ENCODE data around the gene NRP1.
"Not testable (repeated sequence)": the region's sequence is repeated elsewhere in the genome, so short reads cannot be mapped to it uniquely, and the experiment has no call there.

The NRP1 gene

DNA sequence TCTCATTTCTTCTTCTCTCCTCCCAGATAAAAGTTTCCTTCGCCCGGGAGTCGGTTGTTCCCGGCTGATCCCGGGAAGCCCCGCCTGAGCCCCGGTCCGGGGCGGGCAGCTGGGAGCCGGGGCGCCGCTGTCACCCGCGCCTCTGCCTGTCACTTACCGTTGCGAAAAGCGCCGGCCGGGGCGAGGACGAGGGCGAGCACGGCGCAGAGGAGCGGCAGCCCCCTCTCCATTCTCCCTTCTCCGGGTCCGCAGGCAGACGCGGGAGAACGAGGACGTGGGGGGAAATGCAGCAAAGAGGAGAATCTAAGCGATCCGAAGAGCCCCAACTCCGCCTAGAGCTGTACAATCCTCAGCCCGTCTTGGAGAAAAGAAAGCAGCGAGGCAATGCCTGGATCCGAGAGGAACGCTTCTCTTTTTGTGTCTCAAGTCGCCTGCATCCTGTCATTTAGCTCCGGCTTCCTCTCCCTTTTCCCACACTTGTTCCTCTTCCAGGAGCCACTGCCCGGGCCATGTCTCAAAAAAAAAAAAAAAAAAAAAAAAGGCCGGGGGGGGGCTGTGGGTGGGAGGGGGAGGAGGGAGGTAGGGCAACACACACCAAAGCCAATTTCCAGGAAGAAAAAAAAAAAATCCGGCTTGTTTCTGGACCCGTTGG lies at the start of gene NRP1:
TSS of gene NRP1 (minus strand) at position 515 of the 652 bp plus-strand sequence. CDS start at position 230, 285 bp downstream.
- Histone ChIP-seq H3K4me3 (ENCODE audit: low read depth in 1 of 2, low read length in 1 of 2) (peak within 1 kb of the TSS; percentile 15 to 32), H3K9me3 (no peaks in the 10 kb centered on the region), H3K27me3 (peaks cover 92% of the 10 kb centered on the region), H3K27ac (no peak within 1 kb of the TSS), H3K36me3 (no peaks in the 10 kb centered on the region), H3K4me1 (ENCODE audit: control insufficient read depth in 1 of 2, insufficient read depth in 1 of 2, low read depth in 1 of 2, low read length in 1 of 2) (peaks cover 11 to 28% of the 10 kb centered on the region in 2 experiments)
- TF ChIP-seq, protein P1, sequence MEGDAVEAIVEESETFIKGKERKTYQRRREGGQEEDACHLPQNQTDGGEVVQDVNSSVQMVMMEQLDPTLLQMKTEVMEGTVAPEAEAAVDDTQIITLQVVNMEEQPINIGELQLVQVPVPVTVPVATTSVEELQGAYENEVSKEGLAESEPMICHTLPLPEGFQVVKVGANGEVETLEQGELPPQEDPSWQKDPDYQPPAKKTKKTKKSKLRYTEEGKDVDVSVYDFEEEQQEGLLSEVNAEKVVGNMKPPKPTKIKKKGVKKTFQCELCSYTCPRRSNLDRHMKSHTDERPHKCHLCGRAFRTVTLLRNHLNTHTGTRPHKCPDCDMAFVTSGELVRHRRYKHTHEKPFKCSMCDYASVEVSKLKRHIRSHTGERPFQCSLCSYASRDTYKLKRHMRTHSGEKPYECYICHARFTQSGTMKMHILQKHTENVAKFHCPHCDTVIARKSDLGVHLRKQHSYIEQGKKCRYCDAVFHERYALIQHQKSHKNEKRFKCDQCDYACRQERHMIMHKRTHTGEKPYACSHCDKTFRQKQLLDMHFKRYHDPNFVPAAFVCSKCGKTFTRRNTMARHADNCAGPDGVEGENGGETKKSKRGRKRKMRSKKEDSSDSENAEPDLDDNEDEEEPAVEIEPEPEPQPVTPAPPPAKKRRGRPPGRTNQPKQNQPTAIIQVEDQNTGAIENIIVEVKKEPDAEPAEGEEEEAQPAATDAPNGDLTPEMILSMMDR (IDR thresholded peaks at IDR 0.05): no peak

DNA sequence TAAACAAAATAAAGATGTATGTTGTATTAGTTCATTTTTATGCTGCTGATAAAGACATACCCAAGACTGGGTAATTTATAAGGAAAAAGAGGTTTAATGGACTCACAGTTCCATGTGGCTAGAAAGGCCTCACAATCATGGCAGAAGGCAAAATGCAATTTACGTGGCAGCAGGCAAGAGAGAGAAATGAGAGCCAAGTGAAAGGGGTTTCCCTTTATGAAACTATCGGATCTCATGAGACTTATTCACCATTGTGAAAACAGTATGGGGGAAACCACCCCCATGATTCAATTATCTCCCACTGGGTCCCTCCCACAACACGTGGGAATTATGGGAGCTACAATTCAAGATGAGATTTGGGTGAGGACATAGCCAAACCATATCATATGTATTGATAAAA lies 49.7 kb upstream of the NRP1 start:
- H3K9me3 ChIP-seq; H3K4me1 ChIP-seq (ENCODE audit: control insufficient read depth in 1 of 2, insufficient read depth in 1 of 2, low read depth in 1 of 2, low read length in 1 of 2); H3K27ac ChIP-seq; H3K27me3 ChIP-seq; H3K4me3 ChIP-seq (ENCODE audit: low read depth in 1 of 2, low read length in 1 of 2); H3K36me3 ChIP-seq: not testable (repeated sequence)

DNA sequence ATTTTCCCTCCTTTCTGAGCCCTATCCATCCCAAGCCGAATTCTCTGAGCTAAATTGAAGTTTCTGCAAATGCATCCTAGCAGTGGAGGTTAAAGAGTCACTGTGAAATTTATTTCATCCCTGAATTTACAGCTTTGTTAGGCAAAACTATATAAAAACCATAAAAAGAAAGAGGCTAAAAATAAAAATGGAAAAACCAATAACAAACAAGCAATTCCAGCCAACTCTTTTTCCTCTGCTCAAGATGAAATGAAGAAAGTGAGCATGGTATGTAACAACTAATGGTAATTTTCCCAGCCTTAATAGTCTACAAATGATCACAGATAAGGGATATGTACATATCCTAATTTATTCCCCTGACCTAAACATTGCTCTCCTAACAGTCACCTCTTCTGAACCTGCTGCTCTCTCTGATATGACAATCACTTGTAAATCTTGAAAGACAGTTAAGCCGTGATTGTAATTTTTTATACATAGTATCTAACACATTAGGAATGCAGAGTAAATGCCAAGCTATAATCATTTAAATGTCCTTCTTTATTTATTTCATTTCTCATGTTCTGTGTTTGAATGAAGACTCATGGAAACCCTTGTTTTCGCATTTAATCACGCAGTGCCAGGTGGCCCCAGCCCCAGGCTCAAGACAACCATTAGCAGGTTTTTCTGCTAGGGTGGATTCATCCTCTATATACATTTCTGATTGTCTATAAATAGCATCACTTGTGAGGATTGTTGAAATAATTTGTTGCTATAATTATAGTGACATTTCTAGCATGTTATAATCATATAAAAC lies 48.6 kb upstream of the NRP1 start:
- Histone ChIP-seq H3K36me3 (no peaks in the 10 kb centered on the region), H3K27ac (no peak overlapping the region)
- TF ChIP-seq, protein P1 (IDR thresholded peaks at IDR 0.05): no peak

DNA sequence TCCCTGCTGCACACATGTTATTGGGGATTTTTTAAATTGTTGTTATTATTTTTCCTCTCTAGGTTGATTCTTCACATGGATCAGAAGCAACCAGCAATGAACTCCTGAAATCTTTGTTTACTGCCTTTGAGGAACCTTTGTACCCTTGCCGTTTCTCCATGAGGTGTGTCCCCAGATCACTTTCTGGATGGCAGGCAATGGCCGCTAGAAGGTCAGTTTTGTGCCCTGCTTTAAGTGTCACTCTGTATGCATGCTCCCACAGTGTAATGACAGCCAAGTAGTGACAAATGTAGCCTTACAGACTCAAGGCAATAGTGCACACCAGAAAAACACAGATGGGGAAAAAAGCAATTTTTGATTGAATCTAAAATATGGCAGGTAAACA lies 47.7 kb upstream of the NRP1 start:
- H3K27me3 ChIP-seq: no peaks in the 10 kb centered on the region
- H3K27ac ChIP-seq: no peak overlapping the region
- H3K9me3 ChIP-seq: no peaks in the 10 kb centered on the region
- no peak overlapping the region for H3K4me3 ChIP-seq (ENCODE audit: low read depth in 1 of 2, low read length in 1 of 2)
- no peaks in the 10 kb centered on the region for H3K4me1 ChIP-seq (ENCODE audit: control insufficient read depth in 1 of 2, insufficient read depth in 1 of 2, low read depth in 1 of 2, low read length in 1 of 2)
- TF ChIP-seq, protein P1 (IDR thresholded peaks at IDR 0.05): no peak
- H3K36me3 ChIP-seq: no peaks in the 10 kb centered on the region

More for the DNA sequence above, 48.6 kb upstream of the NRP1 start:
- H3K4me1 ChIP-seq (ENCODE audit: control insufficient read depth in 1 of 2, insufficient read depth in 1 of 2, low read depth in 1 of 2, low read length in 1 of 2): no peaks in the 10 kb centered on the region
- H3K9me3 ChIP-seq: no peaks in the 10 kb centered on the region
- H3K27me3 ChIP-seq: no peaks in the 10 kb centered on the region
- no peak overlapping the region for H3K4me3 ChIP-seq (ENCODE audit: low read depth in 1 of 2, low read length in 1 of 2)

DNA sequence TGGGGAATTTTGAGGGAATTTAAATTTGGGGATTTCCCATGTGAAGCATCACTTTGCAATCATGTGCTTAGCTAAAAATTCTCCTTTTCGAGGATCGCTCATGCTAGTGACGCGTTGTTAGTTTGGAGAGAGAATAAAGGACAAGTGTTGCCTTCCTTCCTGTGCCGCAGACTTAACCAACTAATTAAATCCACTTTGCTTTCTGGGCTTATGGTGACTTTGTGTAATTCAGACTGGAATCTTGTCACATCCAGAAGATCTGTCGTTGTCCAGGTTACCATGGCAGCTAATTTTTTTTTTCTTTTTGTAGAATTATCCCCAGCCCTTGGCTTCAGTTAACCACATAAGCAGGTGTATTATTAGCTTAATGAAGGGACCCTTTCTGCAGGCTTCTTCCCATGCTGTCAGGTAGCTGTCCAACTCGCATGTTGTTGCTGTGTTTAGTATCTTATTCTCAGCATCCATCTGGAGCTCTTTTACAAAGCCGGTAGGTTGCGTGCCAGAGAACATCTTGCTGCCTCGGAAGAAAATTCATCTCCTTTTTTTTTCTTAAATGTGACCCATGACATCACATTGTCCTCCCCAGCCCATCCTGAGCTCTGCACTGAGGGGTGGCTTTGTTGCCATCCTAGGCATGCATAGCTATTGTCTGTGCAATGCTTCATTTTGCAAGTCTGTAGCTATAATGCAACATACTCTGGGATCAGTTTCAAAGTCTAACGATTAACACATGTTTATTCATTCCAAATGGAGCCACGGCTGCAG lies 47.2 kb upstream of the NRP1 start:
- H3K27me3 ChIP-seq: no peaks in the 10 kb centered on the region
- TF ChIP-seq, protein P1 (IDR thresholded peaks at IDR 0.05): no peak

More for the DNA sequence above, 47.2 kb upstream of the NRP1 start:
- Histone ChIP-seq H3K9me3 (no peaks in the 10 kb centered on the region), H3K27ac (no peak overlapping the region), H3K36me3 (no peaks in the 10 kb centered on the region), H3K4me3 (ENCODE audit: low read depth in 1 of 2, low read length in 1 of 2) (no peak overlapping the region), H3K4me1 (ENCODE audit: control insufficient read depth in 1 of 2, insufficient read depth in 1 of 2, low read depth in 1 of 2, low read length in 1 of 2) (no peaks in the 10 kb centered on the region)

All from neutrophil (primary cell).